A549 (cell line): Measurements from ENCODE around the gene AHI1. TPM values are rescaled to one million over a fixed set of nuclear protein-coding genes. Genes with fewer than 3 reads are reported as not detected.

ENCODE experiments used
- ATAC-seq, 2 experiments: fragments of 200-7000 bp in 1 of 2; fragments of >200 bp in 1 of 2; cut with Nextera tagmentation in 1 of 2; cut with Tn5 transposase in 1 of 2; 3 replicates each; pipeline versions ENCODE4 v1.8.0 to v1.9.1; 2018 to 2020; ENCODE audit warnings: mild to moderate bottlenecking in 1 of 2, moderate library complexity in 1 of 2
- CTCF ChIA-PET: fragments of 300-600 bp; sonication (Branson Sonifier 250); formaldehyde crosslinking; extraction: SDS; loops from one replicate; lab custom pipeline; 2021; ENCODE audit warnings: antibody characterized with exemption, inconsistent platforms; lab: Yijun Ruan, JAX
- POLR2A ChIA-PET: fragments of 350-600 bp; formaldehyde crosslinking; extraction: SDS; loops from one replicate; lab custom pipeline; 2021; ENCODE audit warnings: antibody characterized with exemption, inconsistent platforms; lab: Yijun Ruan, JAX
- DNase-seq, 2 experiments: peaks; one replicate each; pipeline versions ENCODE4 v3.0.0 to v3.0.0-alpha.2; 2011 to 2016; ENCODE audit warnings: low read depth in 1 of 2, low spot score in 1 of 2
- FAIRE-seq: peaks from 2 replicates; lab custom pipeline; 2011; peaks lifted over from hg19 to GRCh38; lab: Jason Lieb, UNC
- H3K27ac ChIP-seq, 2 experiments: fragments of >200 bp; sonication (Bioruptor Twin); formaldehyde crosslinking; 3 replicates each; pipeline ENCODE4 v1.5.1; 2016 to 2017
- H3K4me1 ChIP-seq: fragments of >200 bp; sonication (Bioruptor Twin); formaldehyde crosslinking; 3 replicates; pipeline ENCODE4 v1.6.1; 2016
- H3K4me2 ChIP-seq: fragments of >200 bp; sonication (Bioruptor Twin); formaldehyde crosslinking; 3 replicates; pipeline ENCODE4 v1.6.1; 2016
- H3K4me3 ChIP-seq: fragments of >200 bp; sonication (Bioruptor Twin); formaldehyde crosslinking; 3 replicates; pipeline ENCODE4 v1.5.1; 2016
- H3K9me3 ChIP-seq: fragments of >200 bp; sonication (Bioruptor Twin); formaldehyde crosslinking; 3 replicates; pipeline ENCODE4 v1.6.1; 2016
- BHLHE40 ChIP-seq: IDR thresholded peaks from 2 replicates; pipeline ENCODE4 v1.6.1; 2012; ENCODE audit warnings: low read depth, low read length, inconsistent platforms
- EP300 ChIP-seq, 2 experiments: fragments of >200 bp; sonication (Bioruptor Twin); formaldehyde crosslinking; IDR thresholded peaks; 2 replicates in 1 of 2; 3 replicates in 1 of 2; pipeline ENCODE4 v1.6.1; 2016 to 2017
- FOSB ChIP-seq: fragments of 250-450 bp; sonication (Bioruptor Pico); IDR thresholded peaks from 2 replicates; pipeline ENCODE4 v1.5.0; 2020; ENCODE audit warnings: mild to moderate bottlenecking, moderate library complexity
- GATA3 ChIP-seq: IDR thresholded peaks from 2 replicates; pipeline ENCODE4 v1.6.1; 2012; ENCODE audit warnings: borderline replicate concordance
- HEYL ChIP-seq: fragments of 250-450 bp; sonication (Bioruptor Pico); IDR thresholded peaks from 2 replicates; pipeline ENCODE4 v1.8.0; 2021; ENCODE audit warnings: mild to moderate bottlenecking, moderate library complexity
- KDM5A ChIP-seq: fragments of 200-600 bp; sonication (generic); IDR thresholded peaks from 2 replicates; pipeline ENCODE4 v1.6.1; 2016; ENCODE audit warnings: antibody characterized with exemption, mild to moderate bottlenecking
- NFE2L2 ChIP-seq: fragments of 150-350 bp; conservative IDR thresholded peaks from 2 replicates; pipeline ENCODE4 v1.6.1; 2014; ENCODE audit warnings: low read length
- PHF8 ChIP-seq: fragments of 200-600 bp; sonication (generic); IDR thresholded peaks from 2 replicates; pipeline ENCODE4 v1.6.1; 2016; ENCODE audit warnings: low read depth, mild to moderate bottlenecking, antibody characterized with exemption, moderate library complexity, borderline replicate concordance
- RAD21 ChIP-seq, 2 experiments: fragments of >200 bp in 1 of 2; sonication (Bioruptor Twin) in 1 of 2; formaldehyde crosslinking in 1 of 2; IDR thresholded peaks in 1 of 2; conservative IDR thresholded peaks in 1 of 2; 2 replicates in 1 of 2; 3 replicates in 1 of 2; pipeline ENCODE4 v1.6.1; 2012 to 2018; ENCODE audit warnings: inconsistent platforms in 1 of 2
- RFX5 ChIP-seq: fragments of 450-650 bp; IDR thresholded peaks from 2 replicates; pipeline ENCODE4 v1.7.1; 2014; ENCODE audit warnings: antibody characterized with exemption, mild to moderate bottlenecking, moderate library complexity
- RNF2 ChIP-seq: fragments of 200-600 bp; sonication (generic); IDR thresholded peaks from 2 replicates; pipeline ENCODE4 v1.6.1; 2016; ENCODE audit warnings: low read depth, mild to moderate bottlenecking, antibody characterized with exemption, moderate library complexity, borderline replicate concordance
- TFCP2L1 ChIP-seq: fragments of 250-450 bp; sonication (Bioruptor Pico); IDR thresholded peaks from 2 replicates; pipeline ENCODE4 v1.5.0; 2021; ENCODE audit warnings: mild to moderate bottlenecking
- ZC3H11A ChIP-seq: fragments of 450-650 bp; IDR thresholded peaks from 2 replicates; pipeline ENCODE4 v1.6.1; 2014; ENCODE audit warnings: antibody characterized with exemption, mild to moderate bottlenecking
- ZFP36 ChIP-seq: fragments of 450-650 bp; IDR thresholded peaks from 2 replicates; pipeline ENCODE4 v1.6.1; 2014; ENCODE audit warnings: borderline replicate concordance; ENCODE audit not compliant: partially characterized antibody
- ZNF302 ChIP-seq: fragments of 250-450 bp; sonication (Bioruptor Pico); IDR thresholded peaks from 2 replicates; pipeline ENCODE4 v1.9.0; 2021; ENCODE audit warnings: inconsistent platforms, mild to moderate bottlenecking, moderate library complexity
- ZSCAN20 ChIP-seq: fragments of 250-450 bp; sonication (Bioruptor Pico); IDR thresholded peaks from 2 replicates; pipeline ENCODE4 v1.8.0; 2022; ENCODE audit warnings: mild to moderate bottlenecking, moderate library complexity
- WGBS: methylation state at CpG from one replicate; pipeline ENCODE4 v1.1.6; 2017; ENCODE audit errors: missing lambda C conversion rate; 5-methylcytosine and 5-hydroxymethylcytosine counted together
- polyA plus RNA-seq, 4 experiments: library from polyadenylated mRNA; depleted of rRNA in 3 of 4; stranded (reverse); fragments of >200 nt; fragmentation: RNase III in 1 of 4; extraction: RNeasy Plus Mini Kit Qiagen cat#74134 plus additional on column Dnase treatment in 1 of 4; gene quantifications; 2 replicates in 3 of 4; 3 replicates in 1 of 4; pipeline ENCODE4 v1.2.3, GENCODE V29; 2011 to 2017
- TF ChIP-seq, protein P1 (sequence below): fragments of 250-450 bp; sonication (Bioruptor Pico); IDR thresholded peaks from 2 replicates; pipeline ENCODE4 v1.5.0; 2021; ENCODE audit warnings: mild to moderate bottlenecking, moderate library complexity, borderline replicate concordance
- TF ChIP-seq, protein P2 (sequence below): fragments of >200 bp; sonication (Bioruptor Twin); formaldehyde crosslinking; IDR thresholded peaks from 3 replicates; pipeline ENCODE4 v1.5.1; 2016
- TF ChIP-seq, protein P3 (sequence below): IDR thresholded peaks from 2 replicates; pipeline ENCODE4 v1.6.1; 2012
- TF ChIP-seq, protein P4 (sequence below): fragments of 450-650 bp; IDR thresholded peaks from 2 replicates; pipeline ENCODE4 v1.6.1; 2014; ENCODE audit warnings: antibody characterized with exemption
- TF ChIP-seq, protein P5 (sequence below): fragments of 200-600 bp; sonication (generic); IDR thresholded peaks from 2 replicates; pipeline ENCODE4 v1.6.1; 2016; ENCODE audit warnings: antibody characterized with exemption, mild to moderate bottlenecking, moderate library complexity
- TF ChIP-seq, protein P6 (sequence below): IDR thresholded peaks from 2 replicates; pipeline ENCODE4 v1.6.1; 2012
- TF ChIP-seq, protein P7 (sequence below): fragments of >200 bp; sonication (Bioruptor Twin); formaldehyde crosslinking; IDR thresholded peaks from 2 replicates; pipeline ENCODE4 v1.6.1; 2016

Gene AHI1
- polyA plus RNA-seq, 2 of the 4 experiments (the other 2 are of a cell fraction), result 24.7 to 50.8 TPM

DNA sequence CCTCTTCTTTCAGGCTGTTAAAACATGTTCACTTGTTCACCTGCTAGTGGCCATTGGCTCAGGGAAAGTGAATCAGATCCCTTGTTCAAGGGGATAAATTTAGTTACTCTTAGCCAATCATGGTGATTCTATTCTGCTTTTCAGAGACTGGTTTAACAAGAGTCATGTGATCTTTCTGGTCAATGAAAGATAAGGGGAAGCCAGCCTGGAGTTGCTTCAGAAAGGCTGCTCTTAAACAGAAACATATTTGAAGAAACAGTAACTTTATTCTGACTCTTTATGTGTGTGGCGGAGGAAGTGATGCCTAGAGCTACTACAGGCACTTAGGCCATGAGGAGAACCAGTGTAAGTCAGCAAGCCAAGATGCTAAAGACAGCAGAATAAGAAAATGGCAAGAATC is 28.1 kb upstream of the AHI1 start:
- no peaks in the 10 kb centered on the region for H3K9me3 ChIP-seq
- no peak overlapping the region for H3K4me3 ChIP-seq
- FAIRE-seq, result no peak
- no peak for ATAC-seq
- WGBS, result 92% methylated on average over 1 of the region's 1 CpG
- H3K27ac ChIP-seq, result no peak overlapping the region
- H3K4me2 ChIP-seq, result no peak overlapping the region
- DNase-seq, result no peak
- no peak for TF ChIP-seq RAD21 (conservative IDR thresholded peaks at IDR 0.05 in 1 of 2, IDR thresholded peaks at IDR 0.05 in 1 of 2)
- no peak for TF ChIP-seq RFX5
- TF ChIP-seq, protein P1, sequence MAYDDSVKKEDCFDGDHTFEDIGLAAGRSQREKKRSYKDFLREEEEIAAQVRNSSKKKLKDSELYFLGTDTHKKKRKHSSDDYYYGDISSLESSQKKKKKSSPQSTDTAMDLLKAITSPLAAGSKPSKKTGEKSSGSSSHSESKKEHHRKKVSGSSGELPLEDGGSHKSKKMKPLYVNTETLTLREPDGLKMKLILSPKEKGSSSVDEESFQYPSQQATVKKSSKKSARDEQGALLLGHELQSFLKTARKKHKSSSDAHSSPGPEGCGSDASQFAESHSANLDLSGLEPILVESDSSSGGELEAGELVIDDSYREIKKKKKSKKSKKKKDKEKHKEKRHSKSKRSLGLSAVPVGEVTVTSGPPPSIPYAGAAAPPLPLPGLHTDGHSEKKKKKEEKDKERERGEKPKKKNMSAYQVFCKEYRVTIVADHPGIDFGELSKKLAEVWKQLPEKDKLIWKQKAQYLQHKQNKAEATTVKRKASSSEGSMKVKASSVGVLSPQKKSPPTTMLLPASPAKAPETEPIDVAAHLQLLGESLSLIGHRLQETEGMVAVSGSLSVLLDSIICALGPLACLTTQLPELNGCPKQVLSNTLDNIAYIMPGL (CRISPR knock-in tag), result no peak
- TF ChIP-seq, protein P2, sequence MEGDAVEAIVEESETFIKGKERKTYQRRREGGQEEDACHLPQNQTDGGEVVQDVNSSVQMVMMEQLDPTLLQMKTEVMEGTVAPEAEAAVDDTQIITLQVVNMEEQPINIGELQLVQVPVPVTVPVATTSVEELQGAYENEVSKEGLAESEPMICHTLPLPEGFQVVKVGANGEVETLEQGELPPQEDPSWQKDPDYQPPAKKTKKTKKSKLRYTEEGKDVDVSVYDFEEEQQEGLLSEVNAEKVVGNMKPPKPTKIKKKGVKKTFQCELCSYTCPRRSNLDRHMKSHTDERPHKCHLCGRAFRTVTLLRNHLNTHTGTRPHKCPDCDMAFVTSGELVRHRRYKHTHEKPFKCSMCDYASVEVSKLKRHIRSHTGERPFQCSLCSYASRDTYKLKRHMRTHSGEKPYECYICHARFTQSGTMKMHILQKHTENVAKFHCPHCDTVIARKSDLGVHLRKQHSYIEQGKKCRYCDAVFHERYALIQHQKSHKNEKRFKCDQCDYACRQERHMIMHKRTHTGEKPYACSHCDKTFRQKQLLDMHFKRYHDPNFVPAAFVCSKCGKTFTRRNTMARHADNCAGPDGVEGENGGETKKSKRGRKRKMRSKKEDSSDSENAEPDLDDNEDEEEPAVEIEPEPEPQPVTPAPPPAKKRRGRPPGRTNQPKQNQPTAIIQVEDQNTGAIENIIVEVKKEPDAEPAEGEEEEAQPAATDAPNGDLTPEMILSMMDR, result no peak
- no peak for TF ChIP-seq RNF2
- TF ChIP-seq FOSB, result no peak
- H3K4me1 ChIP-seq, result peaks cover 21% of the 10 kb centered on the region
- POLR2A ChIA-PET, result no interaction called here
- CTCF ChIA-PET, result interaction anchor here (0.6 to 3.0 kb wide), 2 partner anchors 310 to 701 kb away, joined by 3 to 12 read pairs; no protein-coding TSS in a partner anchor

DNA sequence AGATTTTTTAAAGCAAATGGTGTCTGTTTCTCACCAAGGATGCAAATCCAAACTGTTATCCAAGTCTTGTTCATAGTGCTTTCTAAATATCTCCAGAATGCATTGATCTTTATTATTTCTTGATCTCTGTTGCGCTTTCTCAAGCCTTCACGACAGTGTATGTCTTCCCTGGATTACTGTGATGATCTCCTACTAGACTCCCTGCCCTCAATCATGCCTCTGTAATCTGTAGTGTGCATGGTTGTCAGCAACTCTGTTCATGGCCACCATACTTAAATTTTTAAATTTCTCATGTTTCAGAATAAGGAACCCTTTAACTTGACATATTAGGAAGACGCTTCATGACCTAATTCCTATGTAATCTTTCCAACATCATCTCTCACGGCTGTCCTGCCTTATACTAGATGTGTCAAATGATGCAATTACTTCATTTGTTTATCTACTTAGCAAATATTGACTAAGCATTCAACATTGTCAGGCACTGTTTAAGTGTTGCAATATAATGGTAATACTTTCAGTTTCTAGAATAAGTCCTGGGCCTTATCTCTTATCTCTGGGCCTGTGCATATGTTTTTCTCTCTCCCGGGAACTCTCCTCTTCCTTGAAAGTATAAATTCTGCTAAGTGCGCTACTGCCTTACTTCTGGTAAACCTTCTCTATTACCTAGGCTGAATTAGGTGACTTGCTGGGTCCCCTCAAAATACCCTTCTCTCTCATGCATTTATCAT is 25.6 kb upstream of the AHI1 start:
- FAIRE-seq (no peak), DNase-seq (peak in 1 of 2 experiments; percentile 41), ATAC-seq (peak; percentile 54 to 85)
- H3K4me3 ChIP-seq, result no peak overlapping the region
- POLR2A ChIA-PET, result no interaction called here
- 55% methylated on average over 6 of the region's 6 CpGs for WGBS
- CTCF ChIA-PET, result no interaction called here
- H3K27ac ChIP-seq, result peak overlapping the region; percentile 40 to 49; a peak in 3 of 6 replicates
- no peaks in the 10 kb centered on the region for H3K9me3 ChIP-seq
- H3K4me1 ChIP-seq, result peaks cover 23% of the 10 kb centered on the region
- H3K4me2 ChIP-seq, result peak overlapping the region; percentile 34
- TF ChIP-seq EP300 (IDR thresholded peaks at IDR 0.05), result peak in 1 of 2 experiments; percentile 39; a peak in 1 of 5 replicates
- TF ChIP-seq, protein P3, sequence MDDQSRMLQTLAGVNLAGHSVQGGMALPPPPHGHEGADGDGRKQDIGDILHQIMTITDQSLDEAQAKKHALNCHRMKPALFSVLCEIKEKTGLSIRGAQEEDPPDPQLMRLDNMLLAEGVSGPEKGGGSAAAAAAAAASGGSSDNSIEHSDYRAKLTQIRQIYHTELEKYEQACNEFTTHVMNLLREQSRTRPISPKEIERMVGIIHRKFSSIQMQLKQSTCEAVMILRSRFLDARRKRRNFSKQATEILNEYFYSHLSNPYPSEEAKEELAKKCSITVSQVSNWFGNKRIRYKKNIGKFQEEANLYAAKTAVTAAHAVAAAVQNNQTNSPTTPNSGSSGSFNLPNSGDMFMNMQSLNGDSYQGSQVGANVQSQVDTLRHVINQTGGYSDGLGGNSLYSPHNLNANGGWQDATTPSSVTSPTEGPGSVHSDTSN, result no peak
- TF ChIP-seq ZFP36, result no peak
- TF ChIP-seq ZC3H11A, result no peak
- TF ChIP-seq PHF8, result no peak
- TF ChIP-seq, protein P4, sequence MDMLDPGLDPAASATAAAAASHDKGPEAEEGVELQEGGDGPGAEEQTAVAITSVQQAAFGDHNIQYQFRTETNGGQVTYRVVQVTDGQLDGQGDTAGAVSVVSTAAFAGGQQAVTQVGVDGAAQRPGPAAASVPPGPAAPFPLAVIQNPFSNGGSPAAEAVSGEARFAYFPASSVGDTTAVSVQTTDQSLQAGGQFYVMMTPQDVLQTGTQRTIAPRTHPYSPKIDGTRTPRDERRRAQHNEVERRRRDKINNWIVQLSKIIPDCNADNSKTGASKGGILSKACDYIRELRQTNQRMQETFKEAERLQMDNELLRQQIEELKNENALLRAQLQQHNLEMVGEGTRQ, result no peak
- no peak for TF ChIP-seq HEYL
- TF ChIP-seq, protein P2, result no peak
- TF ChIP-seq KDM5A, result no peak
- peak; percentile 55 for TF ChIP-seq GATA3
- TF ChIP-seq BHLHE40, result no peak
- no peak for TF ChIP-seq ZNF302 (CRISPR knock-in tag)
- no peak for TF ChIP-seq ZSCAN20 (CRISPR knock-in tag)
- TF ChIP-seq TFCP2L1 (CRISPR knock-in tag), result no peak
- TF ChIP-seq, protein P5, sequence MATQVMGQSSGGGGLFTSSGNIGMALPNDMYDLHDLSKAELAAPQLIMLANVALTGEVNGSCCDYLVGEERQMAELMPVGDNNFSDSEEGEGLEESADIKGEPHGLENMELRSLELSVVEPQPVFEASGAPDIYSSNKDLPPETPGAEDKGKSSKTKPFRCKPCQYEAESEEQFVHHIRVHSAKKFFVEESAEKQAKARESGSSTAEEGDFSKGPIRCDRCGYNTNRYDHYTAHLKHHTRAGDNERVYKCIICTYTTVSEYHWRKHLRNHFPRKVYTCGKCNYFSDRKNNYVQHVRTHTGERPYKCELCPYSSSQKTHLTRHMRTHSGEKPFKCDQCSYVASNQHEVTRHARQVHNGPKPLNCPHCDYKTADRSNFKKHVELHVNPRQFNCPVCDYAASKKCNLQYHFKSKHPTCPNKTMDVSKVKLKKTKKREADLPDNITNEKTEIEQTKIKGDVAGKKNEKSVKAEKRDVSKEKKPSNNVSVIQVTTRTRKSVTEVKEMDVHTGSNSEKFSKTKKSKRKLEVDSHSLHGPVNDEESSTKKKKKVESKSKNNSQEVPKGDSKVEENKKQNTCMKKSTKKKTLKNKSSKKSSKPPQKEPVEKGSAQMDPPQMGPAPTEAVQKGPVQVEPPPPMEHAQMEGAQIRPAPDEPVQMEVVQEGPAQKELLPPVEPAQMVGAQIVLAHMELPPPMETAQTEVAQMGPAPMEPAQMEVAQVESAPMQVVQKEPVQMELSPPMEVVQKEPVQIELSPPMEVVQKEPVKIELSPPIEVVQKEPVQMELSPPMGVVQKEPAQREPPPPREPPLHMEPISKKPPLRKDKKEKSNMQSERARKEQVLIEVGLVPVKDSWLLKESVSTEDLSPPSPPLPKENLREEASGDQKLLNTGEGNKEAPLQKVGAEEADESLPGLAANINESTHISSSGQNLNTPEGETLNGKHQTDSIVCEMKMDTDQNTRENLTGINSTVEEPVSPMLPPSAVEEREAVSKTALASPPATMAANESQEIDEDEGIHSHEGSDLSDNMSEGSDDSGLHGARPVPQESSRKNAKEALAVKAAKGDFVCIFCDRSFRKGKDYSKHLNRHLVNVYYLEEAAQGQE, result no peak
- TF ChIP-seq, protein P6, sequence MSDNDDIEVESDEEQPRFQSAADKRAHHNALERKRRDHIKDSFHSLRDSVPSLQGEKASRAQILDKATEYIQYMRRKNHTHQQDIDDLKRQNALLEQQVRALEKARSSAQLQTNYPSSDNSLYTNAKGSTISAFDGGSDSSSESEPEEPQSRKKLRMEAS, result no peak
- TF ChIP-seq NFE2L2, result no peak
- TF ChIP-seq, protein P7, sequence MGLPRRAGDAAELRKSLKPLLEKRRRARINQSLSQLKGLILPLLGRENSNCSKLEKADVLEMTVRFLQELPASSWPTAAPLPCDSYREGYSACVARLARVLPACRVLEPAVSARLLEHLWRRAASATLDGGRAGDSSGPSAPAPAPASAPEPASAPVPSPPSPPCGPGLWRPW, result peak; percentile 54
